Psoas muscle (tissue), 8 donors: ENCODE results near the gene IL16. TPM values are rescaled to one million over a fixed set of nuclear protein-coding genes. Genes with fewer than 3 reads are reported as not detected.

ENCODE experiments used
- ATAC-seq, 4 donors: fragments of 200-7000 bp; cut with Tn5 transposase; one replicate each; pipeline ENCODE4 v1.9.1; 2020; ENCODE audit warnings: moderate library complexity in 3 of 4, mild to moderate bottlenecking in 2 of 4
- DNase-seq, 2 donors: peaks; one replicate each; pipeline ENCODE4 v3.0.0-alpha.2; 2020
- H3K27ac ChIP-seq: fragments of 200-600 bp; one replicate; pipeline ENCODE4 v1.8.0; 2022
- H3K27me3 ChIP-seq, 3 donors: fragments of 200-600 bp in 1 of 3; one replicate each; pipeline versions ENCODE4 v1.6.1 to v1.8.0; 2013 to 2022; ENCODE audit warnings: low read length in 2 of 3, mild to moderate bottlenecking in 2 of 3, moderate library complexity in 1 of 3; ENCODE audit not compliant: insufficient read depth in 3 of 3
- H3K36me3 ChIP-seq, 2 donors: fragments of 200-600 bp in 1 of 2; one replicate each; pipeline versions ENCODE4 v1.6.1 to v1.8.0; 2013 to 2022; ENCODE audit warnings: low read depth in 1 of 2, mild to moderate bottlenecking in 1 of 2, moderate library complexity in 1 of 2; ENCODE audit not compliant: insufficient read depth in 1 of 2
- H3K4me1 ChIP-seq: fragments of 200-600 bp; one replicate; pipeline ENCODE4 v1.8.0; 2022
- H3K4me3 ChIP-seq: fragments of 200-600 bp; one replicate; pipeline ENCODE4 v1.8.0; 2022; ENCODE audit warnings: mild to moderate bottlenecking
- H3K9me3 ChIP-seq: fragments of 200-600 bp; one replicate; pipeline ENCODE4 v1.8.0; 2022
- CTCF ChIP-seq: fragments of 200-600 bp; IDR thresholded peaks from one replicate; pipeline ENCODE4 v1.8.0; 2022; ENCODE audit warnings: antibody characterized with exemption
- whole genome bisulfite sequencing, 3 donors: extraction: QIAGEN DNeasy Blood & Tissue Kit; methylation state at CpG; one replicate each; pipeline versions ENCODE4 v1.1.6 to v1.1.7; 2013; 5-methylcytosine and 5-hydroxymethylcytosine counted together
- intact Hi-C, 2 donors: fragments of 100-400 bp; cut with DNase I; formaldehyde crosslinking; loops; one replicate each; pipeline versions ENCODE4 v1.11.0 to v1.14.2; 2022
- polyA plus RNA-seq, 3 donors: library from polyadenylated mRNA; stranded (reverse); fragments of 200-250 nt; gene quantifications; one replicate each; pipeline ENCODE4 v1.2.3, GENCODE V29; 2013
- total RNA-seq, 4 donors: library from RNA; stranded (reverse); fragmentation: NEBNext Ultra II Directional in 2 of 4; extraction: Animal tissue kit (Norgen Biotek cat#: 25700) in 2 of 4; gene quantifications; one replicate each; pipeline versions ENCODE4 v1.2.1 to v1.2.4, GENCODE V29; 2021 to 2023
- donor health status: healthy with polysubstance abuse.
- donor health status: DM: no; HTN: no; CAD: no; lungs with moderate emphysema.
- donor health status: Bipolar disorder and iron deficiency.
- donor health status: healthy.
- donor health status: DM: yes; HTN: yes; CAD: no.
- donor health status: DM: no; HTN: no; CAD: no.
- donor health status: DM: no; HTN: no; CAD: no.
- donor health status: DM: yes; HTN: yes; CAD: no.

IL16 gene
- total and polyA plus RNA-seq, 7 donors: 1.2 to 5.3 (median 2.4) TPM

DNA sequence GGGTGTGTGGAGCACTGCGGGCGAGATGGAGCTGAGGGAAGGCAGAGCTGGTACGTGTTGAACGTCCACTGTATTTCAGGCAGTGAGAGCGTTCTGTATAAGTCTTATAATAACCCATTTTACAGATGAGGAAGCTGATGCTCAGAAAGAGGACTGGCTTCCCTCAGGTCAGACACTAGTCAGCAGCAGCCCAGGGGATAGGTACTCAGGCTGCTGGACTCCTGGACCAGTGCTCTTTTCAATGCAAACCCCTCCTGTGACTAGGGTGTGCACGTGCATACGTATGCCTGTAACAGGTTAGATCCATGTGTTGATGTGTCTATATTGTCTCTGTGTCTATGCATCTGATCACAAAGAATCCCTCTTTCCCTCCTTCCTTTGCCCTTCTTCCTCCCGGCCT, 8.3 kb upstream of the IL16 start:
- TF ChIP-seq CTCF: no peak
- Histone ChIP-seq H3K4me1 (no peaks in the 10 kb centered on the region), H3K36me3 (no peaks in the 10 kb centered on the region), H3K27me3 (peaks cover 0 to 3% (median 2%) of the 10 kb centered on the region in 3 donors), H3K27ac (no peak overlapping the region), H3K9me3 (no peaks in the 10 kb centered on the region), H3K4me3 (no peak overlapping the region)
- intact Hi-C loops: no loop called here
- no peak for DNase-seq
- no peak for ATAC-seq
- WGBS, 3 donors: 79 to 88% (median 86%) methylated on average over 8 of the region's 8 CpGs

DNA sequence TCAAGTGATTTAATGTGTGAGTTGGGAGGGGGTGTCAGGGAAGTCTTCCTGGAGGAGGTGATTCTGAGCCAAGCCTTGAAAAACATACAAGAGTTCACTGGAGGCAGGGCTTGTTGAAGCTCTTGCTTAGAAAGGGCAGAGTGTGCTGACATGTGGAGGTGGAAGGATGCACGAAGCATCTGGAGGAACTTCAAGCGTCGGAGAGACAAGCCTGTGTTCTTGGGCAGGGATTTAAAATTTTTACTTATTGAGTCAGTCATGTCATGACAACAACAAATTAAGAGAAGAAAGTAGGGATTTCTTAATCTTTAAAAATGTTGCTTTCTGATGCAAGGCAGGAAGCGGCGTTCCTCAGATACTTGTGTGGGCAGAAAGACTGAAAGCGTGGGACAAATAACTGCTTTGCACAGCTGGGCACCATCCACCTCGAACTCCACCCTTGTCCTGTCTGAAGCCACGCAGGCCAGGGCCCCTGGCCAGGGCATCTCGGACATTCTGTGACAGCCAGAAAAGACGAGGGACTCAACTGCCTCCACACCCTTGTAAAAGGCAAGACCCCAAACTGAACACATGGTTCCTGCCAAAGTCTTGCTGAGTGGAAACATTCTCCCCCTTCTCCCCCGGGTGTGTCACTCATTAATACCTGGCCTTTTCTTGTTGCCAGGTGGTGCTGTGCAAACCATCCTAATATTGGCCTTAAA, 6.9 kb upstream of the IL16 start:
- Histone ChIP-seq H3K27me3 (peaks cover 0 to 3% (median 2%) of the 10 kb centered on the region in 3 donors), H3K27ac (no peak overlapping the region), H3K4me3 (no peak overlapping the region), H3K36me3 (no peaks in the 10 kb centered on the region), H3K9me3 (no peaks in the 10 kb centered on the region), H3K4me1 (no peaks in the 10 kb centered on the region)
- TF ChIP-seq CTCF: no peak
- DNase-seq (peak; percentile 85 to 89), ATAC-seq (peak in 3 of 4 donors; percentile 71 to 86 (median 82))
- WGBS, 3 donors: 32 to 47% (median 40%) methylated on average over 11 of the region's 11 CpGs
- intact Hi-C loops: no loop called here

DNA sequence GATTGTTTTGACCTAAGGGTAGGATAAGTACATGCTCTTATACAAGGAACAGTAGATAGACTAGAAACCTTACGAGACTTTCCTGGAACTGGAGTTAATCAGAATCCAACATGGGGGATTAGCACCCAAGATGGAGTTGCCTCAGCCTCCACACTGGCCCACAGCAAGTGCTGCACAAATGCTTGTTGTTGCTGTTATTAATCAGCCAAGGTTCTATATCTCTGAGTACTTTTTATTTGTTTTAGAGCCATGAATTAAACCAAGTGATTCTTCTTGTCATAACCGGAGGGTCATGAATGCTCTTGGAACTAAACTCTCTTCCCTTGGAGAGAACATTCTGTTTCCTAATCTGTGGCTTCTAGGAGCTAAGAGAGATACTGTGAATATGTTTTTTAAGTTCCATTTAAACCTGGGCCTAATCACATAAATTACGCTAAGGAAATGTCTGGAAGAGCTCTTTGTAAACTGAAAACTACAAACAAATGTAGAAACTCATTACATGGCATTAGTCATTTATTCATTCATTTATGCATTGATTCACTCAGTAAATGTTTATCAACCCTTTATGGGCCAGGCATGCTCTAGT, 5.7 kb upstream of the IL16 start:
- intact Hi-C loops: no loop called here
- DNase-seq (no peak), ATAC-seq (no peak)
- no peaks in the 10 kb centered on the region for H3K9me3 ChIP-seq
- 87 to 92% (median 87%) methylated on average over 3 of the region's 3 CpGs for WGBS, 3 donors
- peaks cover 0 to 3% (median 2%) of the 10 kb centered on the region in 3 donors for H3K27me3 ChIP-seq
- no peak overlapping the region for H3K4me3 ChIP-seq
- H3K4me1 ChIP-seq: no peaks in the 10 kb centered on the region
- TF ChIP-seq CTCF: no peak
- peak overlapping the region; percentile 14 for H3K27ac ChIP-seq
- no peaks in the 10 kb centered on the region for H3K36me3 ChIP-seq

DNA sequence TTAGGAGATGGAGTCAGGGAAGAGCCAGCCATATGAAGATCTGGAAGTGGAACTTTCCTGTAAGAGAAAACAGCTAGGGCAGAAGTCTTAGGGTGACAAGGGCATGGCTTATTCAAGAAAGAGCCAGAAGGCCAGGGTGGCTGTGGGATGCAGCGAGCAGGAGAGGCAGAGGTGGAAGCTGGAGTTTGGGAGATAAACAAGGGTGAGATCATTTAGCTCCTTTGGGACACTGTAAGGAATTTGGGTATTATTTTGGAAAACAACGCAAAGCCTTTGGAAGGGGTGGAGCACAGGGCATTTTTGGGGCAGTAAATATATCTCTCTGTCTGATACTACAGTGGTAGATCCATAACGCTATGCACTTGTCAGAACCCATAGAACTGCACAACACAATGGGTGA, 5.0 kb upstream of the IL16 start:
- intact Hi-C loops: no loop called here

More for the DNA sequence above, 5.0 kb upstream of the IL16 start:
- 87 to 97% (median 91%) methylated on average over 3 of the region's 3 CpGs for WGBS, 3 donors
- Histone ChIP-seq H3K27me3 (peaks cover 0 to 5% (median 2%) of the 10 kb centered on the region in 3 donors), H3K36me3 (no peaks in the 10 kb centered on the region), H3K4me3 (no peak overlapping the region), H3K27ac (no peak overlapping the region), H3K4me1 (no peaks in the 10 kb centered on the region), H3K9me3 (no peaks in the 10 kb centered on the region)
- ATAC-seq (no peak), DNase-seq (no peak)
- TF ChIP-seq CTCF: no peak
